Calu3 (cell line): ENCODE results near the gene MCF2L. TPM values are rescaled to one million over a fixed set of nuclear protein-coding genes. Genes with fewer than 3 reads are reported as not detected.
A peak's percentile ranks its signal among the peaks of the same experiment; 100 is the strongest.

Experiments used
- BruUV-seq: library from RNA; stranded (reverse); fragments of 400-500 nt; replicated peaks from 2 replicates; lab custom pipeline; 2021; lab: Mats Ljungman, UMichigan
- CTCF ChIA-PET: fragments of 300-600 bp; sonication (Branson Sonifier 250); formaldehyde crosslinking; loops from one replicate; lab custom pipeline; 2022; ENCODE audit warnings: antibody characterized with exemption; lab: Charles Lee
- DNase-seq: peaks from one replicate; pipeline ENCODE4 v3.0.0; 2022
- H3K27ac Mint-ChIP-seq: one replicate; pipeline ENCODE4 v1.8.0; 2022; ENCODE audit warnings: mixed read lengths; ENCODE audit not compliant: unreplicated experiment
- H3K27me3 Mint-ChIP-seq: one replicate; pipeline ENCODE4 v1.8.0; 2022; ENCODE audit warnings: mixed read lengths; ENCODE audit not compliant: unreplicated experiment
- H3K36me3 Mint-ChIP-seq: one replicate; pipeline ENCODE4 v1.8.0; 2022; ENCODE audit warnings: mild to moderate bottlenecking, moderate library complexity, mixed read lengths; ENCODE audit not compliant: insufficient read depth, unreplicated experiment
- H3K4me1 Mint-ChIP-seq: one replicate; pipeline ENCODE4 v1.8.0; 2022; ENCODE audit warnings: mild to moderate bottlenecking, low read depth, mixed read lengths; ENCODE audit not compliant: unreplicated experiment
- H3K4me3 Mint-ChIP-seq: one replicate; pipeline ENCODE4 v1.8.0; 2022; ENCODE audit warnings: mild to moderate bottlenecking, low read depth, moderate library complexity, mixed read lengths; ENCODE audit not compliant: unreplicated experiment
- H3K9me3 Mint-ChIP-seq: one replicate; pipeline ENCODE4 v1.8.0; 2022; ENCODE audit warnings: low read depth, mixed read lengths; ENCODE audit not compliant: unreplicated experiment
- CTCF ChIP-seq: fragments of 200-600 bp; IDR thresholded peaks from one replicate; pipeline ENCODE4 v1.8.0; 2022; ENCODE audit warnings: antibody characterized with exemption; ENCODE audit not compliant: unreplicated experiment
- intact Hi-C: fragments of 100-400 bp; cut with micrococcal nuclease; formaldehyde crosslinking; loops from one replicate; pipeline ENCODE4 v1.10.0; 2022; ENCODE audit not compliant: unreplicated experiment
- total RNA-seq: library from RNA; stranded (reverse); gene quantifications from 2 replicates; pipeline ENCODE4 v1.2.3, GENCODE V29; 2022

MCF2L gene
- total RNA-seq, 1 experiment from 2014 or later, result 12.9 TPM

GRCh38 chr13:112983428-112984196 lies 14.6 kb downstream of the MCF2L start:
- Mint-ChIP-seq H3K27me3 (no peaks in the 10 kb centered on the region), H3K4me3 (no peak overlapping the region), H3K36me3 (no peaks in the 10 kb centered on the region), H3K9me3 (no peaks in the 10 kb centered on the region), H3K4me1 (no peaks in the 10 kb centered on the region), H3K27ac (no peak overlapping the region)
- CTCF ChIA-PET, result interaction anchor here (1.7 kb wide), 1 partner anchor 10 kb away, joined by 4 read pairs; no protein-coding TSS in a partner anchor
- DNase-seq, result no peak
- no TSS peak for BruUV-seq
- intact Hi-C loops, result no loop called here
- TF ChIP-seq CTCF, result no peak

- BruUV-seq, result no TSS peak
- no peaks in the 10 kb centered on the region for H3K4me1 Mint-ChIP-seq
- no peaks in the 10 kb centered on the region for H3K9me3 Mint-ChIP-seq
- H3K27ac Mint-ChIP-seq, result no peak overlapping the region
- DNase-seq, result no peak
- CTCF ChIA-PET, result interaction anchor here (1.7 kb wide), 1 partner anchor 9 kb away, joined by 4 read pairs; no protein-coding TSS in a partner anchor
- H3K36me3 Mint-ChIP-seq, result no peaks in the 10 kb centered on the region
- no peaks in the 10 kb centered on the region for H3K27me3 Mint-ChIP-seq
- H3K4me3 Mint-ChIP-seq, result peak overlapping the region; percentile 39
- no peak for TF ChIP-seq CTCF
- intact Hi-C loops, result no loop called here
These were observed 15.5 kb downstream of the MCF2L start for GRCh38 chr13:112984501-112984900.

GRCh38 chr13:112984954-112985802 lies 16.2 kb downstream of the MCF2L start:
- no TSS peak for BruUV-seq
- no peak overlapping the region for H3K27ac Mint-ChIP-seq

More at GRCh38 chr13:112984954-112985802, 16.2 kb downstream of the MCF2L start:
- peak overlapping the region; percentile 39 for H3K4me3 Mint-ChIP-seq
- DNase-seq, result peak; percentile 2
- CTCF ChIA-PET, result interaction anchor here (1.7 kb wide), 1 partner anchor 8 kb away, joined by 4 read pairs; no protein-coding TSS in a partner anchor
- intact Hi-C loops, result no loop called here
- H3K27me3 Mint-ChIP-seq, result no peaks in the 10 kb centered on the region
- H3K36me3 Mint-ChIP-seq, result no peaks in the 10 kb centered on the region
- TF ChIP-seq CTCF, result no peak
- no peaks in the 10 kb centered on the region for H3K9me3 Mint-ChIP-seq
- no peaks in the 10 kb centered on the region for H3K4me1 Mint-ChIP-seq
